Endodermal cell (in vitro differentiated cells): Measurements from ENCODE around the gene ANKRD7. TPM values are rescaled to one million over a fixed set of nuclear protein-coding genes. Genes with fewer than 3 reads are reported as not detected.

ENCODE experiments used
- DNase-seq: peaks from one replicate; pipeline ENCODE4 v3.0.0-alpha.2; 2017
- H3K27ac ChIP-seq: 2 replicates; pipeline ENCODE4 v1.5.1; 2013; ENCODE audit warnings: mild to moderate bottlenecking, low read depth, low read length, moderate library complexity
- H3K27me3 ChIP-seq: 2 replicates; pipeline ENCODE4 v1.6.1; 2013; ENCODE audit warnings: mild to moderate bottlenecking, low read length, moderate library complexity; ENCODE audit not compliant: insufficient read depth, control insufficient read depth, poor library complexity, severe bottlenecking
- H3K36me3 ChIP-seq: 2 replicates; pipeline ENCODE4 v1.7.0; 2013; ENCODE audit warnings: mild to moderate bottlenecking, low read length, moderate library complexity; ENCODE audit not compliant: control insufficient read depth, insufficient read depth
- H3K4me1 ChIP-seq: one replicate; pipeline ENCODE4 v1.7.0; 2013; ENCODE audit warnings: low read length; ENCODE audit not compliant: control insufficient read depth, insufficient read depth
- H3K4me3 ChIP-seq: 2 replicates; pipeline ENCODE4 v1.5.1; 2013; ENCODE audit warnings: mild to moderate bottlenecking, low read length, moderate library complexity
- H3K9ac ChIP-seq: 2 replicates; pipeline ENCODE4 v1.6.1; 2013; ENCODE audit warnings: mild to moderate bottlenecking, low read length, moderate library complexity; ENCODE audit not compliant: poor library complexity, severe bottlenecking; ENCODE audit errors: extremely low read depth
- H3K9me3 ChIP-seq: 2 replicates; pipeline ENCODE4 v1.6.1; 2013; ENCODE audit warnings: mild to moderate bottlenecking, low read length, moderate library complexity; ENCODE audit not compliant: control insufficient read depth
- H3K27ac Mint-ChIP-seq: 2 replicates; pipeline ENCODE4 v1.8.0; 2020; ENCODE audit warnings: mixed read lengths
- H3K27me3 Mint-ChIP-seq: 2 replicates; pipeline ENCODE4 v1.8.0; 2021; ENCODE audit warnings: mild to moderate bottlenecking, mixed read lengths; ENCODE audit not compliant: insufficient read depth
- H3K36me3 Mint-ChIP-seq: 2 replicates; pipeline ENCODE4 v1.8.0; 2020; ENCODE audit warnings: low read depth, mixed read lengths
- H3K4me1 Mint-ChIP-seq: 2 replicates; pipeline ENCODE4 v1.8.0; 2020; ENCODE audit warnings: mixed read lengths
- H3K4me3 Mint-ChIP-seq: 2 replicates; pipeline ENCODE4 v1.8.0; 2020; ENCODE audit warnings: mild to moderate bottlenecking, moderate library complexity, mixed read lengths
- H3K9me3 Mint-ChIP-seq: 2 replicates; pipeline ENCODE4 v1.8.0; 2020; ENCODE audit warnings: mild to moderate bottlenecking, mixed read lengths
- WGBS, 2 experiments: methylation state at CpG; one replicate each; pipeline versions ENCODE4 v1.1.5 to v1.1.7; 2013; ENCODE audit warnings: missing lambda C conversion rate in 2 of 2, mixed read lengths in 1 of 2; ENCODE audit not compliant: insufficient coverage in 1 of 2, insufficient read length in 1 of 2; 5-methylcytosine and 5-hydroxymethylcytosine counted together
- total RNA-seq, 2 donors: library from RNA; stranded (reverse); fragmentation: NEBNext Ultra II Directional in 1 of 2; extraction: Animal tissue kit (Norgen Biotek cat#: 25700) in 1 of 2; gene quantifications; 2 replicates in 1 of 2; 3 replicates in 1 of 2; pipeline ENCODE4 v1.2.1, GENCODE V29; 2021
- TF ChIP-seq, protein P1 (sequence below): fragments of 200-600 bp; sonication (generic); conservative IDR thresholded peaks from 2 replicates; pipeline ENCODE4 v1.5.0; 2021; ENCODE audit warnings: antibody characterized with exemption, mild to moderate bottlenecking

Gene ANKRD7
- total RNA-seq, 2 donors from 2014 or later: not detected

DNA sequence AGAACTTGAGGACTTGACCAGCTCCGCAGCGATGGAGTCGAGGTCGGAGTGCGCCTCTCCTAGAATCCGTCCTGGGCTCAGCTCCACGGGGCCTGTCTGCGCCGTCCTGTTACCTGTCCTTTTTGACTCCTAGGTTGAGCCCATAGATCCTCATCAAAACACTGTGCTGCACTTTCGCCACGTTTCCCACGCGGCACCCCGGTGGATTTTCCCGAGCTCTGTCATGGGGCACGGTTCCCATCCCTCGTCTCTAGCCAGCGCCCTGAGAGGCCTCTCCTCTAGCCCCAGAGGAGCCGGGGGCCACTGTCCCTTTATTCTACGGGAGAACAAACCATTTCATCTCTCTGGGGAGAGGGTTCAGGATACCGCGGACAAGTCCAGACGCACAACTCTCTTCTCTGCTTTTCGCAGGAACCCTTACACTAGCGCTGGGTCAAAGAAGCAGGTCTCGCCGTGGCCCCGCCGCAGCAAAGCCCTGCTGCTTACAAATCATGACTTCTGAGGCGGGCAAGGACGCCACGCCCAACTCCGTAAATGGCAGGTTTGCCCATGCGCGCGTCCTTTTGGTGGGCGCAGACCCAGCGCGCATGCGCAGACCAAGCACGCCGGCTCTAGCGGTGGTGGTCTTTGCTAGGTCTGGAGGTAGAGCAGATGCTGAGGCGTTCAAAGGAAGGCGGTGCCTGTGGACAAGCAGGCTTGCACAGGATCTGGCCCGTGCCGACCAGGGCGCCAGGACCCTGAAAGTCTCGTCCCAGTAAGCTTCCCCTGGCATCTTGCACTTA, 10.3 kb upstream of the ANKRD7 start:
- H3K9me3 ChIP-seq: peaks cover 7% of the 10 kb centered on the region
- no peaks in the 10 kb centered on the region for H3K27me3 ChIP-seq
- Mint-ChIP-seq H3K4me1 (peaks cover 3% of the 10 kb centered on the region), H3K4me3 (no peak overlapping the region), H3K27me3 (peaks cover 3% of the 10 kb centered on the region), H3K9me3 (peaks cover 7% of the 10 kb centered on the region), H3K36me3 (no peaks in the 10 kb centered on the region), H3K27ac (no peak overlapping the region)
- TF ChIP-seq, protein P1, sequence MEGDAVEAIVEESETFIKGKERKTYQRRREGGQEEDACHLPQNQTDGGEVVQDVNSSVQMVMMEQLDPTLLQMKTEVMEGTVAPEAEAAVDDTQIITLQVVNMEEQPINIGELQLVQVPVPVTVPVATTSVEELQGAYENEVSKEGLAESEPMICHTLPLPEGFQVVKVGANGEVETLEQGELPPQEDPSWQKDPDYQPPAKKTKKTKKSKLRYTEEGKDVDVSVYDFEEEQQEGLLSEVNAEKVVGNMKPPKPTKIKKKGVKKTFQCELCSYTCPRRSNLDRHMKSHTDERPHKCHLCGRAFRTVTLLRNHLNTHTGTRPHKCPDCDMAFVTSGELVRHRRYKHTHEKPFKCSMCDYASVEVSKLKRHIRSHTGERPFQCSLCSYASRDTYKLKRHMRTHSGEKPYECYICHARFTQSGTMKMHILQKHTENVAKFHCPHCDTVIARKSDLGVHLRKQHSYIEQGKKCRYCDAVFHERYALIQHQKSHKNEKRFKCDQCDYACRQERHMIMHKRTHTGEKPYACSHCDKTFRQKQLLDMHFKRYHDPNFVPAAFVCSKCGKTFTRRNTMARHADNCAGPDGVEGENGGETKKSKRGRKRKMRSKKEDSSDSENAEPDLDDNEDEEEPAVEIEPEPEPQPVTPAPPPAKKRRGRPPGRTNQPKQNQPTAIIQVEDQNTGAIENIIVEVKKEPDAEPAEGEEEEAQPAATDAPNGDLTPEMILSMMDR: no peak
- H3K27ac ChIP-seq: no peak overlapping the region
- H3K36me3 ChIP-seq: no peaks in the 10 kb centered on the region
- no peak for DNase-seq
- H3K4me3 ChIP-seq: no peak overlapping the region
- no peaks in the 10 kb centered on the region for H3K4me1 ChIP-seq
- WGBS, 2 experiments: 91 to 94% methylated on average over 25 to 49 of the region's 49 CpGs
- no peak overlapping the region for H3K9ac ChIP-seq

DNA sequence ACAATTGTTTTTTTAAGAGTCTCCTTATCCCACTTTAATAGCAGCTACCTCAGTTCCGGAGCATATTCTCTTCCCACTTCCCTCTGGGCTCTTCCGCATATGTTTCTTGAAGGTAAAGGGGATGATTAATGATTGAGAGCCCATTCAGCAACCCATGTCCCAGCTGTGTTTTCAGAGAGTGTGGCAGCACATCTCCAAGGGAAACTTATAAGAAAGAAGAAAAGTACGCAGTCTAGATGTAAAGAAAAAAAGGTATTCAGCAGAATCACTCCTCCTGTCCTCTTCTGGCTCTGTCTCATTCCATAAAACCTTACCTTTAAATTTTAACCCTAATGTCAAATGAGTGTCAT, 9.7 kb upstream of the ANKRD7 start:
- Mint-ChIP-seq H3K4me1 (peaks cover 3% of the 10 kb centered on the region), H3K36me3 (no peaks in the 10 kb centered on the region), H3K9me3 (peaks cover 7% of the 10 kb centered on the region), H3K4me3 (no peak overlapping the region), H3K27ac (no peak overlapping the region), H3K27me3 (peaks cover 3% of the 10 kb centered on the region)
- Histone ChIP-seq H3K9me3 (peaks cover 7% of the 10 kb centered on the region), H3K27me3 (no peaks in the 10 kb centered on the region), H3K27ac (no peak overlapping the region), H3K4me3 (no peak overlapping the region), H3K36me3 (no peaks in the 10 kb centered on the region), H3K9ac (no peak overlapping the region), H3K4me1 (no peaks in the 10 kb centered on the region)
- TF ChIP-seq, protein P1: no peak
- DNase-seq: no peak
- 95% methylated on average over 3 of the region's 3 CpGs; no CpG with 5 or more reads in 1 of the 2 experiments for WGBS, 2 experiments

DNA sequence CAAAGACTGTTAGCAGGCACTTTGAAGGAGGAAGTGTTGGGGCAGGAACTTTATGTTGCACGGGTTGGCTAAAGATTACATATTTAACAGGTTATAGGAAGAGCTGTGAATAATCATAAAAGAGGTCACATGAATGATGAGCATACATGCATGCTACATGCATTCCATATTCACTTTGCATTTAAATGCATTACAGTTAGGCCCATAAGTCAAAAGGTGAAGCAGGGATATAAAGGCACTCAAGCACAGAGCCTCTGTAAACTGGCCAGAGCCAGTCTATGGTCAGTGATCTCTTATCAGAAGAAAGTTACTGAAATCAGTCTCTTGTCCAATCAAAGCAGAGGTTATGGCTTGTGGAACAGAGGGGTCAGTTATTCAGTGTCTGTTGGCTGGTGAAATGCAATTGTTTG, 7.3 kb upstream of the ANKRD7 start:
- peaks cover 7% of the 10 kb centered on the region for H3K9me3 ChIP-seq
- peaks cover 7% of the 10 kb centered on the region for H3K9me3 Mint-ChIP-seq
- no peaks in the 10 kb centered on the region for H3K36me3 ChIP-seq
- TF ChIP-seq, protein P1: no peak
- WGBS, 2 experiments: 91% methylated on average over 1 of the region's 1 CpG; no CpG with 5 or more reads in 1 of the 2 experiments
- DNase-seq: no peak
- H3K4me1 Mint-ChIP-seq: no peaks in the 10 kb centered on the region
- no peak overlapping the region for H3K27ac Mint-ChIP-seq
- H3K4me1 ChIP-seq: no peaks in the 10 kb centered on the region
- H3K27me3 Mint-ChIP-seq: peaks cover 3% of the 10 kb centered on the region
- no peaks in the 10 kb centered on the region for H3K36me3 Mint-ChIP-seq
- H3K4me3 Mint-ChIP-seq: no peak overlapping the region
- no peaks in the 10 kb centered on the region for H3K27me3 ChIP-seq
- no peak overlapping the region for H3K27ac ChIP-seq
- no peak overlapping the region for H3K9ac ChIP-seq
- H3K4me3 ChIP-seq: no peak overlapping the region
